Endothelial cell (in vitro differentiated cells): Measurements from ENCODE around the gene SERINC5. TPM values are rescaled to one million over a fixed set of nuclear protein-coding genes. Genes with fewer than 3 reads are reported as not detected.

ENCODE experiments used
- DNase-seq: peaks from one replicate; pipeline ENCODE4 v3.0.0; 2021; ENCODE audit warnings: low spot score
- H3K27ac Mint-ChIP-seq: one replicate; pipeline ENCODE4 v1.8.0; 2021; ENCODE audit warnings: mixed read lengths, inconsistent platforms; ENCODE audit not compliant: unreplicated experiment
- H3K27me3 Mint-ChIP-seq: one replicate; pipeline ENCODE4 v1.8.0; 2021; ENCODE audit warnings: mild to moderate bottlenecking, moderate library complexity, mixed read lengths, inconsistent platforms; ENCODE audit not compliant: unreplicated experiment
- H3K36me3 Mint-ChIP-seq: one replicate; pipeline ENCODE4 v1.8.0; 2021; ENCODE audit warnings: mild to moderate bottlenecking, low read depth, mixed read lengths, inconsistent platforms; ENCODE audit not compliant: unreplicated experiment
- H3K4me1 Mint-ChIP-seq: one replicate; pipeline ENCODE4 v1.8.0; 2021; ENCODE audit warnings: mild to moderate bottlenecking, mixed read lengths, inconsistent platforms; ENCODE audit not compliant: unreplicated experiment
- H3K4me3 Mint-ChIP-seq: one replicate; pipeline ENCODE4 v1.8.0; 2021; ENCODE audit warnings: mild to moderate bottlenecking, mixed read lengths, inconsistent platforms; ENCODE audit not compliant: unreplicated experiment
- H3K9me3 Mint-ChIP-seq: one replicate; pipeline ENCODE4 v1.8.0; 2021; ENCODE audit warnings: mixed read lengths, inconsistent platforms; ENCODE audit not compliant: unreplicated experiment
- total RNA-seq: library from RNA; stranded (reverse); fragmentation: NEBNext Ultra II Directional; extraction: Animal tissue kit (Norgen Biotek cat#: 25700); gene quantifications from one replicate; pipeline ENCODE4 v1.2.1, GENCODE V29; 2021; ENCODE audit not compliant: unreplicated experiment
- TF ChIP-seq, protein P1 (sequence below): fragments of 200-600 bp; sonication (generic); IDR thresholded peaks from one replicate; pipeline ENCODE4 v1.5.0; 2021; ENCODE audit warnings: antibody characterized with exemption; ENCODE audit not compliant: unreplicated experiment

SERINC5 gene
- total RNA-seq, 1 donor from 2014 or later = 122 TPM

GRCh38 chr5:80216096-80216495 is 39.8 kb downstream of the SERINC5 start:
- TF ChIP-seq, protein P1, sequence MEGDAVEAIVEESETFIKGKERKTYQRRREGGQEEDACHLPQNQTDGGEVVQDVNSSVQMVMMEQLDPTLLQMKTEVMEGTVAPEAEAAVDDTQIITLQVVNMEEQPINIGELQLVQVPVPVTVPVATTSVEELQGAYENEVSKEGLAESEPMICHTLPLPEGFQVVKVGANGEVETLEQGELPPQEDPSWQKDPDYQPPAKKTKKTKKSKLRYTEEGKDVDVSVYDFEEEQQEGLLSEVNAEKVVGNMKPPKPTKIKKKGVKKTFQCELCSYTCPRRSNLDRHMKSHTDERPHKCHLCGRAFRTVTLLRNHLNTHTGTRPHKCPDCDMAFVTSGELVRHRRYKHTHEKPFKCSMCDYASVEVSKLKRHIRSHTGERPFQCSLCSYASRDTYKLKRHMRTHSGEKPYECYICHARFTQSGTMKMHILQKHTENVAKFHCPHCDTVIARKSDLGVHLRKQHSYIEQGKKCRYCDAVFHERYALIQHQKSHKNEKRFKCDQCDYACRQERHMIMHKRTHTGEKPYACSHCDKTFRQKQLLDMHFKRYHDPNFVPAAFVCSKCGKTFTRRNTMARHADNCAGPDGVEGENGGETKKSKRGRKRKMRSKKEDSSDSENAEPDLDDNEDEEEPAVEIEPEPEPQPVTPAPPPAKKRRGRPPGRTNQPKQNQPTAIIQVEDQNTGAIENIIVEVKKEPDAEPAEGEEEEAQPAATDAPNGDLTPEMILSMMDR = no peak
- no peak overlapping the region for H3K4me3 Mint-ChIP-seq
- no peak overlapping the region for H3K27ac Mint-ChIP-seq
- peaks cover 49% of the 10 kb centered on the region for H3K4me1 Mint-ChIP-seq
- DNase-seq = no peak
- no peaks in the 10 kb centered on the region for H3K9me3 Mint-ChIP-seq
- H3K36me3 Mint-ChIP-seq = peaks cover 13% of the 10 kb centered on the region
- H3K27me3 Mint-ChIP-seq = no peaks in the 10 kb centered on the region

- H3K36me3 Mint-ChIP-seq = peaks cover 18% of the 10 kb centered on the region
- TF ChIP-seq, protein P1 = no peak
- H3K4me3 Mint-ChIP-seq = no peak overlapping the region
- no peaks in the 10 kb centered on the region for H3K9me3 Mint-ChIP-seq
- no peaks in the 10 kb centered on the region for H3K27me3 Mint-ChIP-seq
- peaks cover 50% of the 10 kb centered on the region for H3K4me1 Mint-ChIP-seq
- DNase-seq = no peak
- H3K27ac Mint-ChIP-seq = no peak overlapping the region
Observed at GRCh38 chr5:80215523-80215922, 40.3 kb downstream of the SERINC5 start.

- Mint-ChIP-seq H3K4me1 (peaks cover 39% of the 10 kb centered on the region), H3K36me3 (peaks cover 9% of the 10 kb centered on the region), H3K9me3 (no peaks in the 10 kb centered on the region), H3K27me3 (peaks cover 4% of the 10 kb centered on the region), H3K27ac (peak overlapping the region; percentile 30), H3K4me3 (peak overlapping the region; percentile 0)
- TF ChIP-seq, protein P1 = no peak
- no peak for DNase-seq
Observed at GRCh38 chr5:80213466-80213865, 42.4 kb downstream of the SERINC5 start.

- H3K9me3 Mint-ChIP-seq = no peaks in the 10 kb centered on the region
- TF ChIP-seq, protein P1 = no peak
- DNase-seq = no peak
- peaks cover 10% of the 10 kb centered on the region for H3K36me3 Mint-ChIP-seq
- H3K27ac Mint-ChIP-seq = no peak overlapping the region
- H3K4me1 Mint-ChIP-seq = peaks cover 36% of the 10 kb centered on the region
- H3K4me3 Mint-ChIP-seq = no peak overlapping the region
- H3K27me3 Mint-ChIP-seq = peaks cover 4% of the 10 kb centered on the region
Observed at GRCh38 chr5:80212171-80212667, 43.6 kb downstream of the SERINC5 start.

- Mint-ChIP-seq H3K27me3 (peaks cover 6% of the 10 kb centered on the region), H3K36me3 (peaks cover 14% of the 10 kb centered on the region), H3K27ac (no peak overlapping the region), H3K4me1 (peaks cover 40% of the 10 kb centered on the region), H3K9me3 (no peaks in the 10 kb centered on the region), H3K4me3 (no peak overlapping the region)
- TF ChIP-seq, protein P1 = no peak
- DNase-seq = no peak
Observed at GRCh38 chr5:80211327-80211726, 44.5 kb downstream of the SERINC5 start.
